Measurements from ENCODE around the gene DSCAML1. TPM values are rescaled to one million over a fixed set of nuclear protein-coding genes. Genes with fewer than 3 reads are reported as not detected.

The DSCAML1 gene
- total and polyA plus RNA-seq, 9 of the 15 experiments (the other 6 are each of a cell fraction or from before 2014, with no cell fraction given): not detected

GRCh38 chr11:117541211-117541610 is 255.8 kb downstream of the DSCAML1 start:
- H3K27me3 ChIP-seq (ENCODE audit: control insufficient read depth in 2 of 2, insufficient read depth in 2 of 2, low read length in 2 of 2): peaks cover 13 to 46% of the 10 kb centered on the region in 2 experiments; a peak in 4 of 5 replicates
- H3K4me1 ChIP-seq (replicated peaks in 1 of 2; ENCODE audit: control insufficient read depth in 2 of 2, insufficient read depth in 2 of 2, low read length in 2 of 2): no peaks in the 10 kb centered on the region
- H3K27ac ChIP-seq (ENCODE audit: extremely low read depth, low read depth, low read length): no peak overlapping the region
- DNase-seq (ENCODE audit: extremely low read depth in 1 of 4, low spot score in 3 of 4) (no peak), ATAC-seq (no peak), FAIRE-seq (no peak)
- H3K9me3 ChIP-seq (replicated peaks; ENCODE audit: control insufficient read depth, insufficient read depth, low read depth, low read length): no peaks in the 10 kb centered on the region
- no TSS peak for BruUV-seq (replicated peaks)
- H4K20me1 ChIP-seq (replicated peaks; ENCODE audit: control insufficient read depth, insufficient read depth, low read length): no peaks in the 10 kb centered on the region
- H3K9me1 ChIP-seq (ENCODE audit: control insufficient read depth, insufficient read depth, low read length): no peaks in the 10 kb centered on the region
- H3K9ac ChIP-seq (ENCODE audit: insufficient read depth in 1 of 2, low read depth in 2 of 2, low read length in 2 of 2): no peak overlapping the region
- POLR2A ChIA-PET: no interaction called here
- no peak overlapping the region for H3K4me3 ChIP-seq
- H3K36me3 ChIP-seq (ENCODE audit: control insufficient read depth, insufficient read depth, low read length): no peaks in the 10 kb centered on the region
- no peak overlapping the region for H2AFZ ChIP-seq (ENCODE audit: low read depth, low read length)
- WGBS (ENCODE audit: insufficient coverage, low coverage, missing lambda C conversion rate): 0% methylated on average over 2 of the region's 2 CpGs
- H3K79me2 ChIP-seq (ENCODE audit: control insufficient read depth, insufficient read depth, low read length): no peaks in the 10 kb centered on the region
- in situ Hi-C loops (cut with MboI) (no loop called here), intact Hi-C loops (cut with micrococcal nuclease) (no loop called here)
- TF ChIP-seq ZNF197 (CRISPR knock-in tag; IDR thresholded peaks at IDR 0.05; ENCODE audit: low read depth) (no peak), POU5F1 (IDR thresholded peaks at IDR 0.05; ENCODE audit: borderline replicate concordance, low read depth, low read length, partially characterized antibody) (no peak), ATF4 (CRISPR knock-in tag; IDR thresholded peaks at IDR 0.05) (no peak), HMG20B (CRISPR knock-in tag; IDR thresholded peaks at IDR 0.05) (no peak), HMGXB4 (CRISPR knock-in tag; IDR thresholded peaks at IDR 0.05) (no peak), RNF219 (CRISPR knock-in tag; IDR thresholded peaks at IDR 0.05) (no peak), EZH2 (IDR thresholded peaks at IDR 0.05; ENCODE audit: borderline replicate concordance, low read depth, low read length) (no peak), MEIS2 (IDR thresholded peaks at IDR 0.05; ENCODE audit: partially characterized antibody) (no peak), TFE3 (CRISPR knock-in tag; IDR thresholded peaks at IDR 0.05) (no peak)
- CTCF ChIA-PET (ENCODE audit: low intra/inter-chr PET ratio): no interaction called here
- H3K4me2 ChIP-seq (ENCODE audit: insufficient read depth, low read length): no peak overlapping the region

Data from K562 (cell line).